Subcutaneous abdominal adipose tissue (tissue), 5 donors: ENCODE data around the gene TIMM44.

Experiments
- H3K27ac ChIP-seq: one replicate; pipeline ENCODE4 v1.7.0; 2013; ENCODE audit warnings: low read depth, mild to moderate bottlenecking, inconsistent platforms, low read length, moderate library complexity
- H3K27me3 ChIP-seq, 5 donors: one replicate each; pipeline ENCODE4 v1.7.0; 2013; ENCODE audit warnings: low read length in 5 of 5, inconsistent platforms in 1 of 5; ENCODE audit not compliant: control insufficient read depth in 5 of 5, insufficient read depth in 4 of 5
- H3K36me3 ChIP-seq, 5 donors: one replicate each; pipeline ENCODE4 v1.7.0; 2013; ENCODE audit warnings: low read length in 5 of 5; ENCODE audit not compliant: control insufficient read depth in 5 of 5, insufficient read depth in 5 of 5
- H3K4me1 ChIP-seq, 5 donors: one replicate each; pipeline ENCODE4 v1.7.0; 2013; ENCODE audit warnings: low read length in 5 of 5, mild to moderate bottlenecking in 3 of 5, moderate library complexity in 1 of 5; ENCODE audit not compliant: control insufficient read depth in 5 of 5, insufficient read depth in 5 of 5
- H3K4me3 ChIP-seq, 5 donors: one replicate each; pipeline ENCODE4 v1.7.0; 2013; ENCODE audit warnings: low read length in 5 of 5, low read depth in 1 of 5
- H3K9ac ChIP-seq, 5 donors: one replicate each; pipeline ENCODE4 v1.7.0; 2013; ENCODE audit warnings: low read length in 5 of 5, mild to moderate bottlenecking in 4 of 5, moderate library complexity in 3 of 5
- H3K9me3 ChIP-seq, 5 donors: one replicate each; pipeline ENCODE4 v1.7.0; 2013; ENCODE audit warnings: low read length in 5 of 5; ENCODE audit not compliant: control insufficient read depth in 5 of 5
- donor health status: healthy.
- donor health status: healthy.
- donor health status: healthy.
- donor health status: healthy.
- donor health status: healthy.

Gene TIMM44

GRCh38 chr19:7916103-7916954, 27.1 kb downstream of the TIMM44 start:
- Histone ChIP-seq H3K27me3 (peaks cover 24 to 34% (median 30%) of the 10 kb centered on the region in 5 donors), H3K36me3 (peaks cover 0 to 21% (median 14%) of the 10 kb centered on the region in 5 donors), H3K9ac (no peak overlapping the region), H3K4me3 (peak overlapping the region in 1 of 5 donors; percentile 42), H3K27ac (no peak overlapping the region), H3K4me1 (peaks cover 4 to 40% (median 31%) of the 10 kb centered on the region in 5 donors), H3K9me3 (no peaks in the 10 kb centered on the region)

- Histone ChIP-seq H3K36me3 (peaks cover 0 to 28% (median 23%) of the 10 kb centered on the region in 5 donors), H3K27me3 (peaks cover 24 to 34% (median 30%) of the 10 kb centered on the region in 5 donors), H3K4me1 (peaks cover 0 to 34% (median 26%) of the 10 kb centered on the region in 5 donors), H3K27ac (no peak overlapping the region), H3K9me3 (no peaks in the 10 kb centered on the region), H3K9ac (no peak overlapping the region), H3K4me3 (no peak overlapping the region)
Observed at GRCh38 chr19:7915250-7916102, 28.0 kb downstream of the TIMM44 start.

- no peaks in the 10 kb centered on the region for H3K9me3 ChIP-seq
- H3K27ac ChIP-seq = no peak within 1 kb of the TSS
- H3K27me3 ChIP-seq = peaks cover 24 to 34% (median 30%) of the 10 kb centered on the region in 5 donors
- H3K9ac ChIP-seq = no peak within 1 kb of the TSS
- H3K4me1 ChIP-seq = peaks cover 0 to 28% (median 22%) of the 10 kb centered on the region in 5 donors
- H3K36me3 ChIP-seq = peaks cover 0 to 36% (median 30%) of the 10 kb centered on the region in 5 donors
- no peak within 1 kb of the TSS for H3K4me3 ChIP-seq
Observed at GRCh38 chr19:7914598-7915045, 28.8 kb downstream of the TIMM44 start, which contains the start of gene TGFBR3L. Gene TGFBR3L, plus strand, starts transcription at chr19:7914830.

- H3K4me3 ChIP-seq = no peak overlapping the region
- H3K4me1 ChIP-seq = peaks cover 0 to 23% (median 19%) of the 10 kb centered on the region in 5 donors
- H3K9me3 ChIP-seq = no peaks in the 10 kb centered on the region
- H3K27ac ChIP-seq = no peak overlapping the region
- peaks cover 24 to 34% (median 30%) of the 10 kb centered on the region in 5 donors for H3K27me3 ChIP-seq
- H3K36me3 ChIP-seq = peaks cover 0 to 40% (median 34%) of the 10 kb centered on the region in 5 donors
- no peak overlapping the region for H3K9ac ChIP-seq
Observed at GRCh38 chr19:7914099-7914498, 29.4 kb downstream of the TIMM44 start.

- Histone ChIP-seq H3K27ac (no peak overlapping the region), H3K9me3 (no peaks in the 10 kb centered on the region), H3K4me3 (no peak overlapping the region), H3K27me3 (peaks cover 24 to 29% (median 25%) of the 10 kb centered on the region in 5 donors), H3K4me1 (peaks cover 0 to 23% (median 19%) of the 10 kb centered on the region in 5 donors), H3K9ac (no peak overlapping the region), H3K36me3 (peaks cover 0 to 45% (median 35%) of the 10 kb centered on the region in 5 donors)
Observed at GRCh38 chr19:7913652-7914051, 29.8 kb downstream of the TIMM44 start.

- Histone ChIP-seq H3K27me3 (peaks cover 20 to 24% (median 23%) of the 10 kb centered on the region in 5 donors), H3K36me3 (peaks cover 0 to 50% (median 37%) of the 10 kb centered on the region in 5 donors), H3K4me1 (peaks cover 0 to 22% (median 18%) of the 10 kb centered on the region in 5 donors), H3K27ac (no peak overlapping the region), H3K9ac (no peak overlapping the region), H3K9me3 (no peaks in the 10 kb centered on the region), H3K4me3 (no peak overlapping the region)
Observed at GRCh38 chr19:7912697-7913564, 30.5 kb downstream of the TIMM44 start.

- H3K27me3 ChIP-seq = peaks cover 16 to 20% (median 19%) of the 10 kb centered on the region in 5 donors
- H3K4me1 ChIP-seq = peaks cover 0 to 18% (median 16%) of the 10 kb centered on the region in 5 donors
- no peak overlapping the region for H3K27ac ChIP-seq
- no peak overlapping the region for H3K9ac ChIP-seq
- H3K36me3 ChIP-seq = peaks cover 0 to 53% (median 39%) of the 10 kb centered on the region in 5 donors
- H3K4me3 ChIP-seq = no peak overlapping the region
- H3K9me3 ChIP-seq = no peaks in the 10 kb centered on the region
Observed at GRCh38 chr19:7912144-7912696, 31.2 kb downstream of the TIMM44 start.

GRCh38 chr19:7911508-7912143, 31.8 kb downstream of the TIMM44 start:
- H3K27me3 ChIP-seq = peaks cover 12 to 16% (median 14%) of the 10 kb centered on the region in 5 donors
- peaks cover 0 to 15% (median 14%) of the 10 kb centered on the region in 5 donors for H3K4me1 ChIP-seq
- no peaks in the 10 kb centered on the region for H3K9me3 ChIP-seq
- H3K4me3 ChIP-seq = no peak overlapping the region
- peaks cover 0 to 55% (median 39%) of the 10 kb centered on the region in 5 donors for H3K36me3 ChIP-seq
- H3K27ac ChIP-seq = no peak overlapping the region
- H3K9ac ChIP-seq = no peak overlapping the region
